ENCODE measurements around the gene HEXD.

- no peak for TF ChIP-seq MAX (IDR thresholded peaks at IDR 0.05)
- TF ChIP-seq NFIC (IDR thresholded peaks at IDR 0.05): no peak
- TF ChIP-seq REST (IDR thresholded peaks at IDR 0.05; ENCODE audit: low read depth): peak; percentile 77
- TF ChIP-seq CREB1 (IDR thresholded peaks at IDR 0.05; ENCODE audit: low read depth): no peak
- no peak for TF ChIP-seq EP300 (IDR thresholded peaks at IDR 0.05; ENCODE audit: borderline replicate concordance)
- TF ChIP-seq FOXM1 (IDR thresholded peaks at IDR 0.05; ENCODE audit: borderline replicate concordance, low read depth): no peak
- TF ChIP-seq TAF1 (IDR thresholded peaks at IDR 0.05; ENCODE audit: low read depth): no peak
- TF ChIP-seq RAD21 (IDR thresholded peaks at IDR 0.05; ENCODE audit: low read depth): no peak
- no peak for TF ChIP-seq YY1 (IDR thresholded peaks at IDR 0.05; ENCODE audit: low read depth)
- TF ChIP-seq ZBTB7A (IDR thresholded peaks at IDR 0.05; ENCODE audit: low read depth): no peak
- TF ChIP-seq CEBPB (IDR thresholded peaks at IDR 0.05): no peak
- no peak for TF ChIP-seq TCF12 (IDR thresholded peaks at IDR 0.05; ENCODE audit: low read depth)
- no peak for TF ChIP-seq EGR1 (IDR thresholded peaks at IDR 0.05)
Observed at GRCh38 chr17:82396601-82397435, 21.3 kb upstream of the HEXD start.
